ENCODE measurements around the gene KRT9. TPM values are rescaled to one million over a fixed set of nuclear protein-coding genes. Genes with fewer than 3 reads are reported as not detected.

The KRT9 gene
- total and polyA plus RNA-seq, 2 of the 13 experiments (the other 11 are each of a cell fraction or from before 2014, with no cell fraction given): not detected

DNA sequence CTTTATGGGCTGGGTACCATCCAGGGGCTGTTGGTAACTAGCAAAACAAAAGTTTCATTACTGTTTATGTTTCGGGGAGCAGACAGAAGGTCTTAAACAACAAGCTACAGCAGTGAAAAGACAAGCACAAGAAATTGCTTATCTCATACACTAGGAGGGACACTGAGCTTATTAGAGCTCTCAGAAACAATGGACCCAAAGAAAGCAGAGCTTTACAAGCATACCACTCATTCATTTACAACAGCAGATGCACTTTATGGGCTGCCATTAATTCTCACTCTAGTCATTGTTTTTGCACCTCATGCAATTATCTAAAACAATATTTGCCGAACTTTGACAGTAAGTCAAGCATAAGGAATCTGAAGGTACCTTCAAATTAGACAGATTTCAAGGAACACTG is 30.7 kb upstream of the KRT9 start (continued):
- TF ChIP-seq, protein P1, sequence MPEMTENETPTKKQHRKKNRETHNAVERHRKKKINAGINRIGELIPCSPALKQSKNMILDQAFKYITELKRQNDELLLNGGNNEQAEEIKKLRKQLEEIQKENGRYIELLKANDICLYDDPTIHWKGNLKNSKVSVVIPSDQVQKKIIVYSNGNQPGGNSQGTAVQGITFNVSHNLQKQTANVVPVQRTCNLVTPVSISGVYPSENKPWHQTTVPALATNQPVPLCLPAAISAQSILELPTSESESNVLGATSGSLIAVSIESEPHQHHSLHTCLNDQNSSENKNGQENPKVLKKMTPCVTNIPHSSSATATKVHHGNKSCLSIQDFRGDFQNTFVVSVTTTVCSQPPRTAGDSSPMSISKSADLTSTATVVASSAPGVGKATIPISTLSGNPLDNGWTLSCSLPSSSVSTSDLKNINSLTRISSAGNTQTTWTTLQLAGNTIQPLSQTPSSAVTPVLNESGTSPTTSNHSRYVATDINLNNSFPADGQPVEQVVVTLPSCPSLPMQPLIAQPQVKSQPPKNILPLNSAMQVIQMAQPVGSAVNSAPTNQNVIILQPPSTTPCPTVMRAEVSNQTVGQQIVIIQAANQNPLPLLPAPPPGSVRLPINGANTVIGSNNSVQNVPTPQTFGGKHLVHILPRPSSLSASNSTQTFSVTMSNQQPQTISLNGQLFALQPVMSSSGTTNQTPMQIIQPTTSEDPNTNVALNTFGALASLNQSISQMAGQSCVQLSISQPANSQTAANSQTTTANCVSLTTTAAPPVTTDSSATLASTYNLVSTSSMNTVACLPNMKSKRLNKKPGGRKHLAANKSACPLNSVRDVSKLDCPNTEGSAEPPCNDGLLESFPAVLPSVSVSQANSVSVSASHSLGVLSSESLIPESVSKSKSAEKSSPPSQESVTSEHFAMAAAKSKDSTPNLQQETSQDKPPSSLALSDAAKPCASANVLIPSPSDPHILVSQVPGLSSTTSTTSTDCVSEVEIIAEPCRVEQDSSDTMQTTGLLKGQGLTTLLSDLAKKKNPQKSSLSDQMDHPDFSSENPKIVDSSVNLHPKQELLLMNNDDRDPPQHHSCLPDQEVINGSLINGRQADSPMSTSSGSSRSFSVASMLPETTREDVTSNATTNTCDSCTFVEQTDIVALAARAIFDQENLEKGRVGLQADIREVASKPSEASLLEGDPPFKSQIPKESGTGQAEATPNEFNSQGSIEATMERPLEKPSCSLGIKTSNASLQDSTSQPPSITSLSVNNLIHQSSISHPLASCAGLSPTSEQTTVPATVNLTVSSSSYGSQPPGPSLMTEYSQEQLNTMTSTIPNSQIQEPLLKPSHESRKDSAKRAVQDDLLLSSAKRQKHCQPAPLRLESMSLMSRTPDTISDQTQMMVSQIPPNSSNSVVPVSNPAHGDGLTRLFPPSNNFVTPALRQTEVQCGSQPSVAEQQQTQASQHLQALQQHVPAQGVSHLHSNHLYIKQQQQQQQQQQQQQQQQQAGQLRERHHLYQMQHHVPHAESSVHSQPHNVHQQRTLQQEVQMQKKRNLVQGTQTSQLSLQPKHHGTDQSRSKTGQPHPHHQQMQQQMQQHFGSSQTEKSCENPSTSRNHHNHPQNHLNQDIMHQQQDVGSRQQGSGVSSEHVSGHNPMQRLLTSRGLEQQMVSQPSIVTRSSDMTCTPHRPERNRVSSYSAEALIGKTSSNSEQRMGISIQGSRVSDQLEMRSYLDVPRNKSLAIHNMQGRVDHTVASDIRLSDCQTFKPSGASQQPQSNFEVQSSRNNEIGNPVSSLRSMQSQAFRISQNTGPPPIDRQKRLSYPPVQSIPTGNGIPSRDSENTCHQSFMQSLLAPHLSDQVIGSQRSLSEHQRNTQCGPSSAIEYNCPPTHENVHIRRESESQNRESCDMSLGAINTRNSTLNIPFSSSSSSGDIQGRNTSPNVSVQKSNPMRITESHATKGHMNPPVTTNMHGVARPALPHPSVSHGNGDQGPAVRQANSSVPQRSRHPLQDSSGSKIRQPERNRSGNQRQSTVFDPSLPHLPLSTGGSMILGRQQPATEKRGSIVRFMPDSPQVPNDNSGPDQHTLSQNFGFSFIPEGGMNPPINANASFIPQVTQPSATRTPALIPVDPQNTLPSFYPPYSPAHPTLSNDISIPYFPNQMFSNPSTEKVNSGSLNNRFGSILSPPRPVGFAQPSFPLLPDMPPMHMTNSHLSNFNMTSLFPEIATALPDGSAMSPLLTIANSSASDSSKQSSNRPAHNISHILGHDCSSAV (CRISPR knock-in tag; IDR thresholded peaks at IDR 0.05; ENCODE audit: borderline replicate concordance): no peak
- TF ChIP-seq MAFG (CRISPR knock-in tag; IDR thresholded peaks at IDR 0.05) (no peak), ZMYM3 (CRISPR knock-in tag; IDR thresholded peaks at IDR 0.05) (no peak), SMYD3 (CRISPR knock-in tag; IDR thresholded peaks at IDR 0.05) (no peak), IRX3 (CRISPR knock-in tag; IDR thresholded peaks at IDR 0.05; ENCODE audit: borderline replicate concordance, low read depth) (no peak), ZNF672 (CRISPR knock-in tag; IDR thresholded peaks at IDR 0.05) (no peak), E2F1 (CRISPR knock-in tag; IDR thresholded peaks at IDR 0.05) (no peak)

Data from HepG2 (cell line).